ENCODE measurements around the gene PRDM15. TPM values are rescaled to one million over a fixed set of nuclear protein-coding genes. Genes with fewer than 3 reads are reported as not detected.

PRDM15 gene
- total and polyA plus RNA-seq, 2 donors (not counting 1 experiment from before 2014, with no cell fraction given): 2.3 to 3.6 TPM

DNA sequence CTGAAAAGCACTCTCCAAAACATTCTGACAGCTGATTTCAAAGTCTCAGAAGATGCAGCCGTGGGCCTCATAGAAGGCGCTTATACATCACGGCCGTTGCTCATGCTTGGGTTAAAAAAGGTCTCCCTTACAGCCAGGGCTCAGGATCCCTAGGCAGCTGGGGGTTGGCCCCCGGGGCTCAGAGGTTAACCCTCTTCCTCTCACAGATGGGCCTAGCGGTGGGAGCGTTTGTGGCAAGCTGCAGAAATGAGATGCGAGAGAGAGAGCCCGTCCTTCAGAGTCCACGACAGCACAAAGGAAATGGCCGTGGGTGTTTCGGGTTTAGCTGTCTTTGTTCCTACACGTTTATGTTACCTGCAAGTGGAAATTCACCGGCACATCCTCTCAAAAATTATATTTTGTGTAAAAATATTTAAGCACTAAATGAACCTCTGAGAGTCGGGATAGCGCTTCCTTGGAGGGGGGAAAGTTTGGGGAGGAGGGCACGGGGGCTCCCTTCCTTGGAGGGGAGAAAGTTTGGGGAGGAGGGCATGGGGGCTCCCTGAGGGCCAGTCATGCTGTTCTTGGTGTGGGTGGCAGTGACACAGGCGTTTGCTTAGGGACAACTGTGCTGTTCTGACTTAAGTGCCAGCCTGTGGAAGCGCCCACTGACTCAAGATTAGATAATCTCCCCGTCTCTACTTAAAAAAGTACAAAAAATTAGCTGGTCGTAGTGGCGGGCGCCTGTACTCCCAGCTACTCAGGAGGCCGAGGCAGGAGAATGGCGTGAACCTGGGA is 20.5 kb upstream of the PRDM15 start:
- Histone ChIP-seq H4K20me1 (ENCODE audit: control insufficient read depth, extremely low read depth, insufficient read depth, low read length) (no peaks in the 10 kb centered on the region), H3K27me3 (ENCODE audit: control insufficient read depth, insufficient read depth, low read length) (no peaks in the 10 kb centered on the region), H3K4me3 (replicated peaks in 1 of 4; ENCODE audit: control extremely low read depth in 1 of 4, insufficient read depth in 1 of 4, low read depth in 3 of 4, low read length in 4 of 4) (no peak overlapping the region), H3K27ac (ENCODE audit: insufficient read depth, low read length) (no peak overlapping the region), H3K79me2 (ENCODE audit: control insufficient read depth, insufficient read depth, low read length) (no peaks in the 10 kb centered on the region), H3K9ac (ENCODE audit: insufficient read depth, low read length) (no peak overlapping the region), H2AFZ (ENCODE audit: low read length) (no peak overlapping the region), H3K9me3 (ENCODE audit: control insufficient read depth, insufficient read depth, low read depth, low read length) (no peaks in the 10 kb centered on the region), H3K4me2 (ENCODE audit: extremely low read depth, insufficient read depth, low read length) (no peak overlapping the region), H3K4me1 (ENCODE audit: control insufficient read depth, extremely low read depth, insufficient read depth, low read length) (peaks cover 11% of the 10 kb centered on the region), H3K36me3 (ENCODE audit: control insufficient read depth, insufficient read depth, low read length) (peaks cover 5% of the 10 kb centered on the region)
- TF ChIP-seq EZH2 (IDR thresholded peaks at IDR 0.05; ENCODE audit: low read length, missing control alignments): no peak
- no peak for DNase-seq (ENCODE audit: low read depth in 2 of 2)

DNA sequence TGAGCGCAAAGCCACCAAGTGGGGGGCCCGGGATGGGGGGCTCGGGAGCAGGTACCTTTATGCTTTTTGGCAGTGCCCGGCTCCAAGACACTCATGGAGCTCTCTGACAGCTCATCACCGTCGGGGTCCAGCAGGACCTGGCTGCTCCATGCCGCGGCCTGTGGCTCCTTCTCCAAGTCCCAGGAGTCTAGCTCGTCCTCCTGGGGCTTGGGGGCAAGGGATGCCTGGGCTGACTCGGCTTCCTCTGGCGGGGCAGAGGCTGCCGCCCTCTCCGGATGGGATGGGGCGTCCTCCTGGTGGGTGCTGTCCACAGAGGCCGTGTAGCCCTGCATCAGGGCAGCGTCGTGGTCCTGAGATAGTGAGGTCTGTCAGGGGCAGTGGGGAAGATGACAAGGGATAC is 19.9 kb upstream of the PRDM15 start:
- Histone ChIP-seq H2AFZ (ENCODE audit: low read length) (no peak overlapping the region), H3K4me3 (replicated peaks in 1 of 4; ENCODE audit: control extremely low read depth in 1 of 4, insufficient read depth in 1 of 4, low read depth in 3 of 4, low read length in 4 of 4) (no peak overlapping the region), H3K4me2 (ENCODE audit: extremely low read depth, insufficient read depth, low read length) (no peak overlapping the region), H3K9ac (ENCODE audit: insufficient read depth, low read length) (no peak overlapping the region), H3K9me3 (ENCODE audit: control insufficient read depth, insufficient read depth, low read depth, low read length) (no peaks in the 10 kb centered on the region), H3K27me3 (ENCODE audit: control insufficient read depth, insufficient read depth, low read length) (no peaks in the 10 kb centered on the region), H3K79me2 (ENCODE audit: control insufficient read depth, insufficient read depth, low read length) (no peaks in the 10 kb centered on the region), H3K36me3 (ENCODE audit: control insufficient read depth, insufficient read depth, low read length) (peaks cover 5% of the 10 kb centered on the region), H3K27ac (ENCODE audit: insufficient read depth, low read length) (no peak overlapping the region), H4K20me1 (ENCODE audit: control insufficient read depth, extremely low read depth, insufficient read depth, low read length) (no peaks in the 10 kb centered on the region), H3K4me1 (ENCODE audit: control insufficient read depth, extremely low read depth, insufficient read depth, low read length) (peaks cover 11% of the 10 kb centered on the region)
- no peak for DNase-seq (ENCODE audit: low read depth in 2 of 2)
- TF ChIP-seq EZH2 (IDR thresholded peaks at IDR 0.05; ENCODE audit: low read length, missing control alignments): no peak
- TF ChIP-seq, protein P1, sequence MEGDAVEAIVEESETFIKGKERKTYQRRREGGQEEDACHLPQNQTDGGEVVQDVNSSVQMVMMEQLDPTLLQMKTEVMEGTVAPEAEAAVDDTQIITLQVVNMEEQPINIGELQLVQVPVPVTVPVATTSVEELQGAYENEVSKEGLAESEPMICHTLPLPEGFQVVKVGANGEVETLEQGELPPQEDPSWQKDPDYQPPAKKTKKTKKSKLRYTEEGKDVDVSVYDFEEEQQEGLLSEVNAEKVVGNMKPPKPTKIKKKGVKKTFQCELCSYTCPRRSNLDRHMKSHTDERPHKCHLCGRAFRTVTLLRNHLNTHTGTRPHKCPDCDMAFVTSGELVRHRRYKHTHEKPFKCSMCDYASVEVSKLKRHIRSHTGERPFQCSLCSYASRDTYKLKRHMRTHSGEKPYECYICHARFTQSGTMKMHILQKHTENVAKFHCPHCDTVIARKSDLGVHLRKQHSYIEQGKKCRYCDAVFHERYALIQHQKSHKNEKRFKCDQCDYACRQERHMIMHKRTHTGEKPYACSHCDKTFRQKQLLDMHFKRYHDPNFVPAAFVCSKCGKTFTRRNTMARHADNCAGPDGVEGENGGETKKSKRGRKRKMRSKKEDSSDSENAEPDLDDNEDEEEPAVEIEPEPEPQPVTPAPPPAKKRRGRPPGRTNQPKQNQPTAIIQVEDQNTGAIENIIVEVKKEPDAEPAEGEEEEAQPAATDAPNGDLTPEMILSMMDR (conservative IDR thresholded peaks at IDR 0.05 in 1 of 2, IDR thresholded peaks at IDR 0.05 in 1 of 2; ENCODE audit: low read depth in 1 of 2, low read length in 2 of 2): no peak

DNA sequence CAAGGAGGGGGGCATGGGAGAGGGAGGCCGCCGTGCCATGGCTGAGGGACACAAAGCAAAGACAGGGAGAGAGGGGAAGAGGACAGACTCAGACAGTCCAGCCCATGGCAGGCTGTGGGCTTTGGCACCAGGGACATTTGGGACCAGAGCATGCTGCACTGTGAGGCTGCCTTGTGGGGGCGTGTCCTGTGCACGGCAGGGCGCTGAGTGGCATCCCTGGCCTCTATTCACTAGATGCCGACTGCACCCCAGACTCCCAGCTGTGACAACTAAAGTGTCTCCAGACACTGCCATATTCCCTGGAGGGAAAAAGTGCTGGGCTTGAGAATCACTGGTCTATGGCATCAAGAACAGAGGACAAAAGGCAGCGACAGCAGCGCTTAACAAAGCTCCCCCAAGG is 18.6 kb upstream of the PRDM15 start:
- Histone ChIP-seq H3K9me3 (ENCODE audit: control insufficient read depth, insufficient read depth, low read depth, low read length) (no peaks in the 10 kb centered on the region), H3K36me3 (ENCODE audit: control insufficient read depth, insufficient read depth, low read length) (peaks cover 3% of the 10 kb centered on the region), H3K27me3 (ENCODE audit: control insufficient read depth, insufficient read depth, low read length) (no peaks in the 10 kb centered on the region), H3K4me2 (ENCODE audit: extremely low read depth, insufficient read depth, low read length) (no peak overlapping the region), H3K9ac (ENCODE audit: insufficient read depth, low read length) (no peak overlapping the region), H3K27ac (ENCODE audit: insufficient read depth, low read length) (no peak overlapping the region), H3K4me3 (replicated peaks in 1 of 4; ENCODE audit: control extremely low read depth in 1 of 4, insufficient read depth in 1 of 4, low read depth in 3 of 4, low read length in 4 of 4) (no peak overlapping the region), H4K20me1 (ENCODE audit: control insufficient read depth, extremely low read depth, insufficient read depth, low read length) (no peaks in the 10 kb centered on the region), H2AFZ (ENCODE audit: low read length) (no peak overlapping the region), H3K4me1 (ENCODE audit: control insufficient read depth, extremely low read depth, insufficient read depth, low read length) (peaks cover 11% of the 10 kb centered on the region), H3K79me2 (ENCODE audit: control insufficient read depth, insufficient read depth, low read length) (no peaks in the 10 kb centered on the region)
- DNase-seq (ENCODE audit: low read depth in 2 of 2): no peak
- no peak for TF ChIP-seq EZH2 (IDR thresholded peaks at IDR 0.05; ENCODE audit: low read length, missing control alignments)
- TF ChIP-seq, protein P1 (conservative IDR thresholded peaks at IDR 0.05 in 1 of 2, IDR thresholded peaks at IDR 0.05 in 1 of 2; ENCODE audit: low read depth in 1 of 2, low read length in 2 of 2): no peak

Measured in fibroblast of lung (primary cell).